Upper lobe of left lung (tissue), 6 donors: Measurements from ENCODE around the gene ADCY3. TPM values are rescaled to one million over a fixed set of nuclear protein-coding genes. Genes with fewer than 3 reads are reported as not detected.

ENCODE experiments used
- ATAC-seq, 2 donors: fragments of 200-7000 bp; cut with Tn5 transposase; one replicate each; pipeline ENCODE4 v1.9.1; 2022; ENCODE audit warnings: mild to moderate bottlenecking in 2 of 2, moderate library complexity in 2 of 2; ENCODE audit not compliant: low FRiP score in 2 of 2
- DNase-seq, 2 donors: peaks; one replicate each; pipeline ENCODE4 v3.0.0-alpha.2; 2019 to 2020
- H3K27ac ChIP-seq, 4 donors: fragments of 200-600 bp; sonication (generic); one replicate each; pipeline ENCODE4 v1.5.1; 2016 to 2019
- H3K27me3 ChIP-seq, 4 donors: fragments of 200-600 bp; sonication (generic); one replicate each; pipeline ENCODE4 v1.5.1; 2017 to 2019
- H3K36me3 ChIP-seq, 4 donors: fragments of 200-600 bp; sonication (generic); one replicate each; pipeline ENCODE4 v1.5.1; 2016 to 2019
- H3K4me1 ChIP-seq, 4 donors: fragments of 200-600 bp; sonication (generic); one replicate each; pipeline ENCODE4 v1.5.1; 2018 to 2019
- H3K4me3 ChIP-seq, 4 donors: fragments of 200-600 bp; sonication (generic); one replicate each; pipeline ENCODE4 v1.5.1; 2017 to 2019; ENCODE audit warnings: mild to moderate bottlenecking in 2 of 4, moderate library complexity in 1 of 4
- H3K9me3 ChIP-seq, 4 donors: fragments of 200-600 bp; sonication (generic); one replicate each; pipeline ENCODE4 v1.5.1; 2018 to 2019
- CTCF ChIP-seq, 6 experiments: fragments of 450-650 bp in 4 of 6; fragments of 200-600 bp in 2 of 6; sonication (generic) in 2 of 6; IDR thresholded peaks; one replicate each; pipeline ENCODE4 v1.5.1; 2016 to 2019; ENCODE audit warnings: antibody characterized with exemption in 6 of 6
- EP300 ChIP-seq, 4 donors: sonication (generic); formaldehyde crosslinking; IDR thresholded peaks; one replicate each; pipeline ENCODE4 v1.5.1; 2017; ENCODE audit warnings: antibody characterized with exemption in 4 of 4, control low read depth in 2 of 4
- POLR2A ChIP-seq, 4 donors: fragments of 450-650 bp; IDR thresholded peaks; one replicate each; pipeline ENCODE4 v1.5.1; 2016 to 2017; ENCODE audit warnings: antibody characterized with exemption in 4 of 4, mild to moderate bottlenecking in 2 of 4
- POLR2AphosphoS5 ChIP-seq, 2 donors: sonication (generic); formaldehyde crosslinking; IDR thresholded peaks; one replicate each; pipeline ENCODE4 v1.5.1; 2017; ENCODE audit warnings: antibody characterized with exemption in 2 of 2
- WGBS, 2 donors: methylation state at CpG; one replicate each; pipeline ENCODE4 v1.1.5; 2017 to 2018; 5-methylcytosine and 5-hydroxymethylcytosine counted together
- total RNA-seq, 6 donors: library from RNA; depleted of rRNA in 4 of 6; stranded (reverse); fragments of >200 nt in 4 of 6; gene quantifications; one replicate each; pipeline versions ENCODE4 v1.1.0 to v1.2.1, GENCODE V29; 2016 to 2021
- donor health status: DM: no; HTN: no; CAD: no; lungs with moderate emphysema.
- donor health status: DM: no; HTN: yes; CAD: no; lungs with severe emphysema.

Gene ADCY3
- total RNA-seq, 6 donors from 2014 or later: 17.5 to 83.5 (median 36.5) TPM

GRCh38 chr2:24788816-24789215 lies 131.2 kb downstream of the ADCY3 start:
- TF ChIP-seq POLR2AphosphoS5 (IDR thresholded peaks at IDR 0.05) (no peak), EP300 (IDR thresholded peaks at IDR 0.05) (no peak), POLR2A (IDR thresholded peaks at IDR 0.05) (no peak), CTCF (IDR thresholded peaks at IDR 0.05) (no peak)
- H3K27ac ChIP-seq: no peak overlapping the region
- H3K4me3 ChIP-seq: no peak overlapping the region
- H3K36me3 ChIP-seq: no peaks in the 10 kb centered on the region
- H3K4me1 ChIP-seq: peaks cover 8 to 30% (median 20%) of the 10 kb centered on the region in 4 donors
- ATAC-seq (no peak), DNase-seq (no peak)
- WGBS, 2 donors: 67 to 68% methylated on average over 3 of the region's 3 CpGs
- H3K27me3 ChIP-seq: no peaks in the 10 kb centered on the region
- H3K9me3 ChIP-seq: no peaks in the 10 kb centered on the region

GRCh38 chr2:24787532-24787931 lies 132.5 kb downstream of the ADCY3 start:
- whole genome bisulfite sequencing, 2 donors: 59 to 70% methylated on average over 2 of the region's 2 CpGs
- H3K9me3 ChIP-seq: no peaks in the 10 kb centered on the region
- H3K4me3 ChIP-seq: no peak overlapping the region
- DNase-seq: no peak
- H3K27me3 ChIP-seq: no peaks in the 10 kb centered on the region
- H3K36me3 ChIP-seq: no peaks in the 10 kb centered on the region
- peaks cover 5 to 26% (median 16%) of the 10 kb centered on the region in 4 donors for H3K4me1 ChIP-seq
- TF ChIP-seq POLR2A (IDR thresholded peaks at IDR 0.05) (no peak), EP300 (IDR thresholded peaks at IDR 0.05) (no peak)
- no peak for ATAC-seq
- no peak overlapping the region for H3K27ac ChIP-seq

DNA sequence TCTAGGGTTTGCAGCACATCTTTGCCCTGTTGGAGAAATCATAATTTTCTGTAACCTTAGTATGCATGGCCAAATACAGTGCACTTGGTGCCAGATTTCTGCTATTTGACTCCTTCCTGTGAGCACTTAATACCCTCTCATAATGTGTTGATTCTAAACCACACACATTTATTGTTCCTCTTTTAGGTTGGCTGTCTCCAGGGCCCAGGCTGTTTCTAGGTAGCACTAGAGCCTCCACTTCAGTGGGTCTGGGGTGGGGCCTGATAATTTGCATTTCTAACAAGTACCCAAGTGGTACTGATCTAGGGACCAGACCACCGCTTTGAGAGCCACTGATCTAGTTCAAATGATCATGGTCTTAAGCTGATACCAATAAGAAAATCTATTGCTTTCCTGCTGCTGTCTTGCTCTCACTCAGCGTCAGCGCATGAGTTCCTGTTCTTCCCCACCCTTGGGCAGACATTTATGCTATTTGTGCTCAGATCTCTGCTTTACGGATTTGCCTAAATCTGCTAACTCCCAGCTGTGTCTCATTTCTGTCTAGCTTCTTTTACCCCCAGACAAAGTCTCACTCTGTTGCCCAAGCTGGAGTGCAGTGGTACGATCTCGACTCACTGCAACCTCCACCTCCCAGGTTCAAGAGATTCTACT lies 134.2 kb downstream of the ADCY3 start:
- WGBS, 2 donors: 55 to 56% methylated on average over 6 of the region's 6 CpGs
- TF ChIP-seq CTCF (IDR thresholded peaks at IDR 0.05): no peak
- no peak for TF ChIP-seq POLR2A (IDR thresholded peaks at IDR 0.05)
- TF ChIP-seq EP300 (IDR thresholded peaks at IDR 0.05): peak in 1 of 4 donors; percentile 12
- H3K27me3 ChIP-seq: no peaks in the 10 kb centered on the region
- no peaks in the 10 kb centered on the region for H3K36me3 ChIP-seq
- DNase-seq (peak in 1 of 2 donors; percentile 77), ATAC-seq (peak; percentile 77 to 93)
- no peak overlapping the region for H3K4me3 ChIP-seq
- H3K27ac ChIP-seq: peak overlapping the region; percentile 6 to 77 (median 46)
- no peaks in the 10 kb centered on the region for H3K9me3 ChIP-seq
- H3K4me1 ChIP-seq: peaks cover 0 to 13% (median 5%) of the 10 kb centered on the region in 4 donors

GRCh38 chr2:24783641-24784040 lies 136.4 kb downstream of the ADCY3 start:
- ATAC-seq (no peak), DNase-seq (no peak)
- WGBS, 2 donors: 96 to 100% methylated on average over 3 of the region's 3 CpGs
- no peaks in the 10 kb centered on the region for H3K27me3 ChIP-seq
- no peak for TF ChIP-seq EP300 (IDR thresholded peaks at IDR 0.05)
- no peak for TF ChIP-seq POLR2A (IDR thresholded peaks at IDR 0.05)
- no peak for TF ChIP-seq CTCF (IDR thresholded peaks at IDR 0.05)
- TF ChIP-seq POLR2AphosphoS5 (IDR thresholded peaks at IDR 0.05): no peak
- H3K9me3 ChIP-seq: no peaks in the 10 kb centered on the region
- no peak overlapping the region for H3K27ac ChIP-seq
- no peaks in the 10 kb centered on the region for H3K36me3 ChIP-seq
- no peak overlapping the region for H3K4me3 ChIP-seq
- peaks cover 7 to 20% (median 12%) of the 10 kb centered on the region in 4 donors for H3K4me1 ChIP-seq

- H3K4me1 ChIP-seq: peaks cover 7 to 12% (median 10%) of the 10 kb centered on the region in 4 donors
- H3K27me3 ChIP-seq: no peaks in the 10 kb centered on the region
- ATAC-seq: no peak
- H3K4me3 ChIP-seq: no peak overlapping the region
- WGBS, 2 donors: 39 to 48% methylated on average over 2 of the region's 2 CpGs
- peak overlapping the region in 1 of 4 donors; percentile 23 for H3K27ac ChIP-seq
- no peaks in the 10 kb centered on the region for H3K9me3 ChIP-seq
- DNase-seq: no peak
- no peaks in the 10 kb centered on the region for H3K36me3 ChIP-seq
- TF ChIP-seq EP300 (IDR thresholded peaks at IDR 0.05) (no peak), POLR2A (IDR thresholded peaks at IDR 0.05) (no peak)
Observed at GRCh38 chr2:24779116-24779515, 140.9 kb downstream of the ADCY3 start.

DNA sequence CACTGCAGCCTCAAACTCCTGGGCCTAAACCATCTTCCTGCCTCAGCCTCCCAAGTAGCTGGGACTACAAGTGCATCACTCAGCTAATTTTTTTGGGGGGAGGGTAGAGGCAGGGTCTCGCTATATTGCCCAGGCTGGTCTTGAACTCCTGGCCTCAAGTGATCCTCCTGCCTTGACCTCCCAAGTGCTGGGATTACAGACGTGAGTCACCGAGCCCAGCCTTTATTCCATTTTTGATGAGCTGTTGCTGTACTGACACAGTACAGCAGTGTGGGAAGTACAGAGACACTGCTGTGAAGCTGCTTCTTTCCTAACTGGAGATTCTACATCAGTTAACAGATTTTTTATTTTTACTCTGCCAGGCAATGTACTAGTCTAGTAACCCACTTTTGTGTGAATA lies 145.7 kb downstream of the ADCY3 start:
- WGBS, 2 donors: 72 to 84% methylated on average over 3 of the region's 3 CpGs
- Histone ChIP-seq H3K27ac (no peak overlapping the region), H3K27me3 (no peaks in the 10 kb centered on the region), H3K9me3 (no peaks in the 10 kb centered on the region), H3K36me3 (peaks cover 0 to 9% (median 0%) of the 10 kb centered on the region in 4 donors), H3K4me3 (no peak overlapping the region), H3K4me1 (peaks cover 5 to 15% (median 8%) of the 10 kb centered on the region in 4 donors)
- ATAC-seq (no peak), DNase-seq (no peak)
- TF ChIP-seq EP300 (IDR thresholded peaks at IDR 0.05) (no peak), CTCF (IDR thresholded peaks at IDR 0.05) (no peak), POLR2AphosphoS5 (IDR thresholded peaks at IDR 0.05) (no peak), POLR2A (IDR thresholded peaks at IDR 0.05) (no peak)
